ENCODE measurements around the gene GLIS1. TPM values are rescaled to one million over a fixed set of nuclear protein-coding genes. Genes with fewer than 3 reads are reported as not detected.

GLIS1 gene
- polyA plus RNA-seq, 1 donor from 2014 or later: not detected

- TF ChIP-seq EZH2 (IDR thresholded peaks at IDR 0.05; ENCODE audit: borderline replicate concordance, insufficient read depth, low read length, poor library complexity, severe bottlenecking) (no peak), MXI1 (conservative IDR thresholded peaks at IDR 0.05; ENCODE audit: poor library complexity, severe bottlenecking) (no peak), RAD21 (conservative IDR thresholded peaks at IDR 0.05) (no peak), POLR2AphosphoS5 (IDR thresholded peaks at IDR 0.05) (no peak), TAF1 (IDR thresholded peaks at IDR 0.05; ENCODE audit: low read depth) (no peak), SMC3 (conservative IDR thresholded peaks at IDR 0.05; ENCODE audit: poor library complexity) (no peak), EP300 (conservative IDR thresholded peaks at IDR 0.05; ENCODE audit: poor library complexity, severe bottlenecking) (no peak)
- TF ChIP-seq, protein P1, sequence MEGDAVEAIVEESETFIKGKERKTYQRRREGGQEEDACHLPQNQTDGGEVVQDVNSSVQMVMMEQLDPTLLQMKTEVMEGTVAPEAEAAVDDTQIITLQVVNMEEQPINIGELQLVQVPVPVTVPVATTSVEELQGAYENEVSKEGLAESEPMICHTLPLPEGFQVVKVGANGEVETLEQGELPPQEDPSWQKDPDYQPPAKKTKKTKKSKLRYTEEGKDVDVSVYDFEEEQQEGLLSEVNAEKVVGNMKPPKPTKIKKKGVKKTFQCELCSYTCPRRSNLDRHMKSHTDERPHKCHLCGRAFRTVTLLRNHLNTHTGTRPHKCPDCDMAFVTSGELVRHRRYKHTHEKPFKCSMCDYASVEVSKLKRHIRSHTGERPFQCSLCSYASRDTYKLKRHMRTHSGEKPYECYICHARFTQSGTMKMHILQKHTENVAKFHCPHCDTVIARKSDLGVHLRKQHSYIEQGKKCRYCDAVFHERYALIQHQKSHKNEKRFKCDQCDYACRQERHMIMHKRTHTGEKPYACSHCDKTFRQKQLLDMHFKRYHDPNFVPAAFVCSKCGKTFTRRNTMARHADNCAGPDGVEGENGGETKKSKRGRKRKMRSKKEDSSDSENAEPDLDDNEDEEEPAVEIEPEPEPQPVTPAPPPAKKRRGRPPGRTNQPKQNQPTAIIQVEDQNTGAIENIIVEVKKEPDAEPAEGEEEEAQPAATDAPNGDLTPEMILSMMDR (IDR thresholded peaks at IDR 0.05; ENCODE audit: poor library complexity, severe bottlenecking): no peak
- TF ChIP-seq, protein P2, sequence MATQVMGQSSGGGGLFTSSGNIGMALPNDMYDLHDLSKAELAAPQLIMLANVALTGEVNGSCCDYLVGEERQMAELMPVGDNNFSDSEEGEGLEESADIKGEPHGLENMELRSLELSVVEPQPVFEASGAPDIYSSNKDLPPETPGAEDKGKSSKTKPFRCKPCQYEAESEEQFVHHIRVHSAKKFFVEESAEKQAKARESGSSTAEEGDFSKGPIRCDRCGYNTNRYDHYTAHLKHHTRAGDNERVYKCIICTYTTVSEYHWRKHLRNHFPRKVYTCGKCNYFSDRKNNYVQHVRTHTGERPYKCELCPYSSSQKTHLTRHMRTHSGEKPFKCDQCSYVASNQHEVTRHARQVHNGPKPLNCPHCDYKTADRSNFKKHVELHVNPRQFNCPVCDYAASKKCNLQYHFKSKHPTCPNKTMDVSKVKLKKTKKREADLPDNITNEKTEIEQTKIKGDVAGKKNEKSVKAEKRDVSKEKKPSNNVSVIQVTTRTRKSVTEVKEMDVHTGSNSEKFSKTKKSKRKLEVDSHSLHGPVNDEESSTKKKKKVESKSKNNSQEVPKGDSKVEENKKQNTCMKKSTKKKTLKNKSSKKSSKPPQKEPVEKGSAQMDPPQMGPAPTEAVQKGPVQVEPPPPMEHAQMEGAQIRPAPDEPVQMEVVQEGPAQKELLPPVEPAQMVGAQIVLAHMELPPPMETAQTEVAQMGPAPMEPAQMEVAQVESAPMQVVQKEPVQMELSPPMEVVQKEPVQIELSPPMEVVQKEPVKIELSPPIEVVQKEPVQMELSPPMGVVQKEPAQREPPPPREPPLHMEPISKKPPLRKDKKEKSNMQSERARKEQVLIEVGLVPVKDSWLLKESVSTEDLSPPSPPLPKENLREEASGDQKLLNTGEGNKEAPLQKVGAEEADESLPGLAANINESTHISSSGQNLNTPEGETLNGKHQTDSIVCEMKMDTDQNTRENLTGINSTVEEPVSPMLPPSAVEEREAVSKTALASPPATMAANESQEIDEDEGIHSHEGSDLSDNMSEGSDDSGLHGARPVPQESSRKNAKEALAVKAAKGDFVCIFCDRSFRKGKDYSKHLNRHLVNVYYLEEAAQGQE (IDR thresholded peaks at IDR 0.05; ENCODE audit: borderline replicate concordance): no peak
- no peaks in the 10 kb centered on the region for H3K36me3 ChIP-seq (ENCODE audit: insufficient read depth, low read length)
- no peak overlapping the region for H3K27ac ChIP-seq (ENCODE audit: low read length)
- no peaks in the 10 kb centered on the region for H3K9me2 ChIP-seq (ENCODE audit: insufficient read depth, low read length)
- no peak overlapping the region for H3K4me2 ChIP-seq (ENCODE audit: low read length)
- H4K20me1 ChIP-seq (ENCODE audit: insufficient read depth): no peaks in the 10 kb centered on the region
- no peak overlapping the region for H3K9ac ChIP-seq (ENCODE audit: low read length)
- no peaks in the 10 kb centered on the region for H3K9me3 ChIP-seq (ENCODE audit: low read length)
- no peaks in the 10 kb centered on the region for H3K27me3 ChIP-seq (ENCODE audit: insufficient read depth, low read depth, low read length)
- no peak overlapping the region for H2AFZ ChIP-seq (ENCODE audit: low read depth, low read length)
- H3K79me2 ChIP-seq (replicated peaks; ENCODE audit: insufficient read depth, low read length): no peaks in the 10 kb centered on the region
- H3F3A ChIP-seq (ENCODE audit: insufficient read depth, low read length, poor library complexity, severe bottlenecking): no peaks in the 10 kb centered on the region
- H3K4me3 ChIP-seq (ENCODE audit: low read length): no peak overlapping the region
Measured at GRCh38 chr1:53616927-53617326, 122.0 kb downstream of the GLIS1 start.

DNA sequence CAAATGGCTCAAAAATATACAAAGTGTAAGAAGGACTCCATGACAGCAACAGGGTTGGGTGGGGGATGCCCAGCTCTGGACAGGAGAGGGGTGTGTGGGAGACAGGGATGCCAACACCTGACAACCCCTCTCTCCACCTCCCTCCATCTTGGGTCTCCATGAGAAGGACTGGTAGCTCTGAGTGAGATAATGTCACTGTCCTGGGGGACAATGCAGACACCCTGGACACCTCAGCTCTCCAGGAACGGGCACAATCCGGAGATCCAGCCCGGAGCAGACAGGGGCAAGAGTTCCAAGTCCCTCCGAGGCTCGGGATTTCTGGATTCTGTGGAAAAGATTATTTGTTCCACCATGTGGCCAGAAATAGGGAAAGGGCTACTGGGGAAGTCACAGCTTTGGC is 122.5 kb downstream of the GLIS1 start:
- Histone ChIP-seq H3K9ac (ENCODE audit: low read length) (no peak overlapping the region), H3K36me3 (ENCODE audit: insufficient read depth, low read length) (no peaks in the 10 kb centered on the region), H3K27ac (ENCODE audit: low read length) (no peak overlapping the region), H4K20me1 (ENCODE audit: insufficient read depth) (no peaks in the 10 kb centered on the region), H2AFZ (ENCODE audit: low read depth, low read length) (no peak overlapping the region), H3K4me3 (ENCODE audit: low read length) (no peak overlapping the region), H3K79me2 (replicated peaks; ENCODE audit: insufficient read depth, low read length) (no peaks in the 10 kb centered on the region), H3K9me2 (ENCODE audit: insufficient read depth, low read length) (no peaks in the 10 kb centered on the region), H3F3A (ENCODE audit: insufficient read depth, low read length, poor library complexity, severe bottlenecking) (no peaks in the 10 kb centered on the region), H3K27me3 (ENCODE audit: insufficient read depth, low read depth, low read length) (no peaks in the 10 kb centered on the region), H3K9me3 (ENCODE audit: low read length) (no peaks in the 10 kb centered on the region), H3K4me2 (ENCODE audit: low read length) (no peak overlapping the region)
- TF ChIP-seq RAD21 (conservative IDR thresholded peaks at IDR 0.05): no peak
- TF ChIP-seq MXI1 (conservative IDR thresholded peaks at IDR 0.05; ENCODE audit: poor library complexity, severe bottlenecking): no peak
- TF ChIP-seq EP300 (conservative IDR thresholded peaks at IDR 0.05; ENCODE audit: poor library complexity, severe bottlenecking): no peak
- TF ChIP-seq EZH2 (IDR thresholded peaks at IDR 0.05; ENCODE audit: borderline replicate concordance, insufficient read depth, low read length, poor library complexity, severe bottlenecking): no peak
- TF ChIP-seq, protein P2 (IDR thresholded peaks at IDR 0.05; ENCODE audit: borderline replicate concordance): no peak
- no peak for TF ChIP-seq POLR2AphosphoS5 (IDR thresholded peaks at IDR 0.05)
- TF ChIP-seq TAF1 (IDR thresholded peaks at IDR 0.05; ENCODE audit: low read depth): no peak
- TF ChIP-seq SMC3 (conservative IDR thresholded peaks at IDR 0.05; ENCODE audit: poor library complexity): no peak
- TF ChIP-seq, protein P1 (IDR thresholded peaks at IDR 0.05; ENCODE audit: poor library complexity, severe bottlenecking): no peak

All from neural cell (in vitro differentiated cells).